GM23338 (cell line): ENCODE measurements around the gene SKP2. TPM values are rescaled to one million over a fixed set of nuclear protein-coding genes. Genes with fewer than 3 reads are reported as not detected.

Experiments used
- ATAC-seq: fragments of 200-7000 bp; cut with Tn5 transposase; 3 replicates; pipeline ENCODE4 v1.9.1; 2020
- DNase-seq: peaks from one replicate; pipeline ENCODE4 v3.0.0-alpha.2; 2015; ENCODE audit warnings: low spot score
- H2AFZ ChIP-seq: fragments of 200-600 bp; sonication (generic); 2 replicates; pipeline ENCODE4 v1.8.0; 2016; ENCODE audit warnings: antibody characterized with exemption, mild to moderate bottlenecking, moderate library complexity
- H3F3A ChIP-seq: fragments of 200-600 bp; sonication (generic); replicated peaks from 2 replicates; pipeline ENCODE4 v1.8.0; 2017; ENCODE audit warnings: antibody characterized with exemption, mixed run types, low read depth
- H3K27ac ChIP-seq: fragments of 200-600 bp; sonication (generic); 2 replicates; pipeline ENCODE4 v1.6.1; 2016; ENCODE audit warnings: low read depth
- H3K27me3 ChIP-seq: fragments of 200-600 bp; sonication (generic); 2 replicates; pipeline ENCODE4 v1.8.0; 2016; ENCODE audit warnings: mild to moderate bottlenecking, mixed run types, moderate library complexity; ENCODE audit not compliant: insufficient read depth
- H3K36me3 ChIP-seq: fragments of 200-600 bp; sonication (generic); 2 replicates; pipeline ENCODE4 v1.8.0; 2016; ENCODE audit warnings: mild to moderate bottlenecking; ENCODE audit not compliant: insufficient read depth
- H3K4me1 ChIP-seq: fragments of 200-600 bp; sonication (generic); 2 replicates; pipeline ENCODE4 v1.8.0; 2016; ENCODE audit warnings: mild to moderate bottlenecking, moderate library complexity; ENCODE audit not compliant: insufficient read depth
- H3K4me2 ChIP-seq: fragments of 200-600 bp; sonication (generic); 2 replicates; pipeline ENCODE4 v1.7.1; 2017; ENCODE audit warnings: mixed run types
- H3K4me3 ChIP-seq: fragments of 200-600 bp; sonication (generic); 2 replicates; pipeline ENCODE4 v1.6.1; 2016; ENCODE audit warnings: mixed run types
- H3K79me2 ChIP-seq: fragments of 200-600 bp; sonication (generic); replicated peaks from 2 replicates; pipeline ENCODE4 v1.8.0; 2017; ENCODE audit warnings: mild to moderate bottlenecking; ENCODE audit not compliant: insufficient read depth
- H3K9me2 ChIP-seq: fragments of 200-600 bp; sonication (generic); 2 replicates; pipeline ENCODE4 v1.8.0; 2017; ENCODE audit not compliant: insufficient read depth
- H4K20me1 ChIP-seq: fragments of 200-600 bp; sonication (generic); replicated peaks from 2 replicates; pipeline ENCODE4 v1.8.0; 2017; ENCODE audit warnings: mild to moderate bottlenecking; ENCODE audit not compliant: insufficient read depth
- H3K27ac Mint-ChIP-seq: 2 replicates; pipeline ENCODE4 v1.8.0; 2020; ENCODE audit warnings: inconsistent platforms, mild to moderate bottlenecking, moderate library complexity, mixed read lengths
- H3K27me3 Mint-ChIP-seq: 3 replicates; pipeline ENCODE4 v1.8.0; 2022; ENCODE audit warnings: low read depth, mild to moderate bottlenecking, moderate library complexity, mixed read lengths, inconsistent platforms; ENCODE audit not compliant: insufficient read depth, poor library complexity
- H3K36me3 Mint-ChIP-seq: 3 replicates; pipeline ENCODE4 v1.8.0; 2021; ENCODE audit warnings: low read depth, mild to moderate bottlenecking, inconsistent platforms, moderate library complexity, mixed read lengths
- H3K4me1 Mint-ChIP-seq: 3 replicates; pipeline ENCODE4 v1.8.0; 2020; ENCODE audit warnings: mild to moderate bottlenecking, inconsistent platforms, mixed read lengths
- H3K4me3 Mint-ChIP-seq: 3 replicates; pipeline ENCODE4 v1.8.0; 2021; ENCODE audit warnings: moderate library complexity, mild to moderate bottlenecking, inconsistent platforms, mixed read lengths
- H3K9me3 Mint-ChIP-seq: 3 replicates; pipeline ENCODE4 v1.8.0; 2020; ENCODE audit warnings: moderate library complexity, mild to moderate bottlenecking, inconsistent platforms, mixed read lengths
- CTCF ChIP-seq, 2 experiments: fragments of 200-600 bp in 1 of 2; sonication (generic) in 1 of 2; conservative IDR thresholded peaks; 2 replicates each; pipeline versions ENCODE4 v1.5.1 to v1.6.1; 2016 to 2017; ENCODE audit warnings: antibody characterized with exemption in 2 of 2, low read depth in 2 of 2, mild to moderate bottlenecking in 2 of 2, moderate library complexity in 1 of 2
- EZH2 ChIP-seq: fragments of 200-600 bp; sonication (generic); IDR thresholded peaks from one replicate; pipeline ENCODE4 v1.8.0; 2017; ENCODE audit warnings: antibody characterized with exemption, mild to moderate bottlenecking, low read depth; ENCODE audit not compliant: unreplicated experiment
- JUNB ChIP-seq: IDR thresholded peaks from one replicate; pipeline ENCODE4 v1.6.1; 2016; ENCODE audit warnings: antibody characterized with exemption; ENCODE audit not compliant: unreplicated experiment
- POLR2AphosphoS5 ChIP-seq: IDR thresholded peaks from 2 replicates; pipeline ENCODE4 v1.6.1; 2016; ENCODE audit warnings: antibody characterized with exemption, low read depth
- ZNF114 ChIP-seq: fragments of 250-450 bp; sonication (Bioruptor Pico); IDR thresholded peaks from 2 replicates; pipeline ENCODE4 v1.5.0; 2020; ENCODE audit warnings: mild to moderate bottlenecking, moderate library complexity
- ZNF331 ChIP-seq: fragments of 250-450 bp; sonication (Bioruptor Pico); IDR thresholded peaks from 2 replicates; pipeline ENCODE4 v1.5.0; 2020; ENCODE audit warnings: low read depth, mild to moderate bottlenecking, moderate library complexity
- polyA plus RNA-seq: library from polyadenylated mRNA; unstranded; fragments of >200 nt; fragmentation: Nextera tagmentation; extraction: Ambion mirVana; gene quantifications from 2 replicates; pipeline ENCODE4 v1.2.1, GENCODE V29; 2016
- total RNA-seq: library from RNA; depleted of rRNA; stranded (reverse); fragments of >200 nt; shearing (Covaris generic); gene quantifications from 2 replicates; pipeline ENCODE4 v1.2.3, GENCODE V29; 2014
- TF ChIP-seq, protein P1 (sequence below): IDR thresholded peaks from one replicate; pipeline ENCODE4 v1.6.1; 2018; ENCODE audit warnings: antibody characterized with exemption; ENCODE audit not compliant: unreplicated experiment
- TF ChIP-seq, protein P2 (sequence below): IDR thresholded peaks from 2 replicates; pipeline ENCODE4 v1.6.1; 2016; ENCODE audit warnings: antibody characterized with exemption
- TF ChIP-seq, protein P3 (sequence below): fragments of 250-450 bp; sonication (Bioruptor Pico); IDR thresholded peaks from 2 replicates; pipeline ENCODE4 v1.5.0; 2020; ENCODE audit warnings: mild to moderate bottlenecking, moderate library complexity

SKP2 gene
- total and polyA plus RNA-seq, 2 experiments from 2014 or later, result 66.6 to 75.6 TPM

GRCh38 chr5:36177154-36177553 is 25.2 kb downstream of the SKP2 start:
- H3K9me3 Mint-ChIP-seq, result no peaks in the 10 kb centered on the region
- peaks cover 81% of the 10 kb centered on the region for H3K36me3 Mint-ChIP-seq
- no peaks in the 10 kb centered on the region for H3K4me1 ChIP-seq
- no peaks in the 10 kb centered on the region for H3K27me3 Mint-ChIP-seq
- H3K36me3 ChIP-seq, result peaks cover 52% of the 10 kb centered on the region
- no peak overlapping the region for H3K27ac Mint-ChIP-seq
- H3K4me1 Mint-ChIP-seq, result no peaks in the 10 kb centered on the region
- TF ChIP-seq POLR2AphosphoS5, result no peak
- no peak for TF ChIP-seq ZNF331 (CRISPR knock-in tag)
- no peak for TF ChIP-seq ZNF114 (CRISPR knock-in tag)
- no peak for TF ChIP-seq EZH2
- no peak for TF ChIP-seq CTCF (conservative IDR thresholded peaks at IDR 0.05; ENCODE audit: low read depth in 2 of 2)
- TF ChIP-seq, protein P1, sequence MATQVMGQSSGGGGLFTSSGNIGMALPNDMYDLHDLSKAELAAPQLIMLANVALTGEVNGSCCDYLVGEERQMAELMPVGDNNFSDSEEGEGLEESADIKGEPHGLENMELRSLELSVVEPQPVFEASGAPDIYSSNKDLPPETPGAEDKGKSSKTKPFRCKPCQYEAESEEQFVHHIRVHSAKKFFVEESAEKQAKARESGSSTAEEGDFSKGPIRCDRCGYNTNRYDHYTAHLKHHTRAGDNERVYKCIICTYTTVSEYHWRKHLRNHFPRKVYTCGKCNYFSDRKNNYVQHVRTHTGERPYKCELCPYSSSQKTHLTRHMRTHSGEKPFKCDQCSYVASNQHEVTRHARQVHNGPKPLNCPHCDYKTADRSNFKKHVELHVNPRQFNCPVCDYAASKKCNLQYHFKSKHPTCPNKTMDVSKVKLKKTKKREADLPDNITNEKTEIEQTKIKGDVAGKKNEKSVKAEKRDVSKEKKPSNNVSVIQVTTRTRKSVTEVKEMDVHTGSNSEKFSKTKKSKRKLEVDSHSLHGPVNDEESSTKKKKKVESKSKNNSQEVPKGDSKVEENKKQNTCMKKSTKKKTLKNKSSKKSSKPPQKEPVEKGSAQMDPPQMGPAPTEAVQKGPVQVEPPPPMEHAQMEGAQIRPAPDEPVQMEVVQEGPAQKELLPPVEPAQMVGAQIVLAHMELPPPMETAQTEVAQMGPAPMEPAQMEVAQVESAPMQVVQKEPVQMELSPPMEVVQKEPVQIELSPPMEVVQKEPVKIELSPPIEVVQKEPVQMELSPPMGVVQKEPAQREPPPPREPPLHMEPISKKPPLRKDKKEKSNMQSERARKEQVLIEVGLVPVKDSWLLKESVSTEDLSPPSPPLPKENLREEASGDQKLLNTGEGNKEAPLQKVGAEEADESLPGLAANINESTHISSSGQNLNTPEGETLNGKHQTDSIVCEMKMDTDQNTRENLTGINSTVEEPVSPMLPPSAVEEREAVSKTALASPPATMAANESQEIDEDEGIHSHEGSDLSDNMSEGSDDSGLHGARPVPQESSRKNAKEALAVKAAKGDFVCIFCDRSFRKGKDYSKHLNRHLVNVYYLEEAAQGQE, result no peak
- TF ChIP-seq, protein P2, sequence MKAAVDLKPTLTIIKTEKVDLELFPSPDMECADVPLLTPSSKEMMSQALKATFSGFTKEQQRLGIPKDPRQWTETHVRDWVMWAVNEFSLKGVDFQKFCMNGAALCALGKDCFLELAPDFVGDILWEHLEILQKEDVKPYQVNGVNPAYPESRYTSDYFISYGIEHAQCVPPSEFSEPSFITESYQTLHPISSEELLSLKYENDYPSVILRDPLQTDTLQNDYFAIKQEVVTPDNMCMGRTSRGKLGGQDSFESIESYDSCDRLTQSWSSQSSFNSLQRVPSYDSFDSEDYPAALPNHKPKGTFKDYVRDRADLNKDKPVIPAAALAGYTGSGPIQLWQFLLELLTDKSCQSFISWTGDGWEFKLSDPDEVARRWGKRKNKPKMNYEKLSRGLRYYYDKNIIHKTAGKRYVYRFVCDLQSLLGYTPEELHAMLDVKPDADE, result no peak
- TF ChIP-seq, protein P3, sequence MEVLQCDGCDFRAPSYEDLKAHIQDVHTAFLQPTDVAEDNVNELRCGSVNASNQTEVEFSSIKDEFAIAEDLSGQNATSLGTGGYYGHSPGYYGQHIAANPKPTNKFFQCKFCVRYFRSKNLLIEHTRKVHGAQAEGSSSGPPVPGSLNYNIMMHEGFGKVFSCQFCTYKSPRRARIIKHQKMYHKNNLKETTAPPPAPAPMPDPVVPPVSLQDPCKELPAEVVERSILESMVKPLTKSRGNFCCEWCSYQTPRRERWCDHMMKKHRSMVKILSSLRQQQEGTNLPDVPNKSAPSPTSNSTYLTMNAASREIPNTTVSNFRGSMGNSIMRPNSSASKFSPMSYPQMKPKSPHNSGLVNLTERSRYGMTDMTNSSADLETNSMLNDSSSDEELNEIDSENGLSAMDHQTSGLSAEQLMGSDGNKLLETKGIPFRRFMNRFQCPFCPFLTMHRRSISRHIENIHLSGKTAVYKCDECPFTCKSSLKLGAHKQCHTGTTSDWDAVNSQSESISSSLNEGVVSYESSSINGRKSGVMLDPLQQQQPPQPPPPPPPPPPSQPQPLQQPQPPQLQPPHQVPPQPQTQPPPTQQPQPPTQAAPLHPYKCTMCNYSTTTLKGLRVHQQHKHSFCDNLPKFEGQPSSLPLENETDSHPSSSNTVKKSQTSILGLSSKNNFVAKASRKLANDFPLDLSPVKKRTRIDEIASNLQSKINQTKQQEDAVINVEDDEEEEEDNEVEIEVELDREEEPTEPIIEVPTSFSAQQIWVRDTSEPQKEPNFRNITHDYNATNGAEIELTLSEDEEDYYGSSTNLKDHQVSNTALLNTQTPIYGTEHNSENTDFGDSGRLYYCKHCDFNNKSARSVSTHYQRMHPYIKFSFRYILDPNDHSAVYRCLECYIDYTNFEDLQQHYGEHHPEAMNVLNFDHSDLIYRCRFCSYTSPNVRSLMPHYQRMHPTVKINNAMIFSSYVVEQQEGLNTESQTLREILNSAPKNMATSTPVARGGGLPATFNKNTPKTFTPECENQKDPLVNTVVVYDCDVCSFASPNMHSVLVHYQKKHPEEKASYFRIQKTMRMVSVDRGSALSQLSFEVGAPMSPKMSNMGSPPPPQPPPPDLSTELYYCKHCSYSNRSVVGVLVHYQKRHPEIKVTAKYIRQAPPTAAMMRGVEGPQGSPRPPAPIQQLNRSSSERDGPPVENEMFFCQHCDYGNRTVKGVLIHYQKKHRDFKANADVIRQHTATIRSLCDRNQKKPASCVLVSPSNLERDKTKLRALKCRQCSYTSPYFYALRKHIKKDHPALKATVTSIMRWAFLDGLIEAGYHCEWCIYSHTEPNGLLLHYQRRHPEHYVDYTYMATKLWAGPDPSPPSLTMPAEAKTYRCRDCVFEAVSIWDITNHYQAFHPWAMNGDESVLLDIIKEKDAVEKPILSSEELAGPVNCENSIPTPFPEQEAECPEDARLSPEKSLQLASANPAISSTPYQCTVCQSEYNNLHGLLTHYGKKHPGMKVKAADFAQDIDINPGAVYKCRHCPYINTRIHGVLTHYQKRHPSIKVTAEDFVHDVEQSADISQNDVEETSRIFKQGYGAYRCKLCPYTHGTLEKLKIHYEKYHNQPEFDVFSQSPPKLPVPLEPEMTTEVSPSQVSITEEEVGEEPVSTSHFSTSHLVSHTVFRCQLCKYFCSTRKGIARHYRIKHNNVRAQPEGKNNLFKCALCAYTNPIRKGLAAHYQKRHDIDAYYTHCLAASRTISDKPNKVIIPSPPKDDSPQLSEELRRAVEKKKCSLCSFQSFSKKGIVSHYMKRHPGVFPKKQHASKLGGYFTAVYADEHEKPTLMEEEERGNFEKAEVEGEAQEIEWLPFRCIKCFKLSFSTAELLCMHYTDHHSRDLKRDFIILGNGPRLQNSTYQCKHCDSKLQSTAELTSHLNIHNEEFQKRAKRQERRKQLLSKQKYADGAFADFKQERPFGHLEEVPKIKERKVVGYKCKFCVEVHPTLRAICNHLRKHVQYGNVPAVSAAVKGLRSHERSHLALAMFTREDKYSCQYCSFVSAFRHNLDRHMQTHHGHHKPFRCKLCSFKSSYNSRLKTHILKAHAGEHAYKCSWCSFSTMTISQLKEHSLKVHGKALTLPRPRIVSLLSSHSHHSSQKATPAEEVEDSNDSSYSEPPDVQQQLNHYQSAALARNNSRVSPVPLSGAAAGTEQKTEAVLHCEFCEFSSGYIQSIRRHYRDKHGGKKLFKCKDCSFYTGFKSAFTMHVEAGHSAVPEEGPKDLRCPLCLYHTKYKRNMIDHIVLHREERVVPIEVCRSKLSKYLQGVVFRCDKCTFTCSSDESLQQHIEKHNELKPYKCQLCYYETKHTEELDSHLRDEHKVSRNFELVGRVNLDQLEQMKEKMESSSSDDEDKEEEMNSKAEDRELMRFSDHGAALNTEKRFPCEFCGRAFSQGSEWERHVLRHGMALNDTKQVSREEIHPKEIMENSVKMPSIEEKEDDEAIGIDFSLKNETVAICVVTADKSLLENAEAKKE (CRISPR knock-in tag), result no peak
- no peak for TF ChIP-seq JUNB
- no peak for ATAC-seq
- H3F3A ChIP-seq, result no peaks in the 10 kb centered on the region
- no peak overlapping the region for H3K4me2 ChIP-seq
- H4K20me1 ChIP-seq, result no peaks in the 10 kb centered on the region
- no peaks in the 10 kb centered on the region for H3K79me2 ChIP-seq
- H3K4me3 ChIP-seq, result no peak overlapping the region
- H2AFZ ChIP-seq, result no peak overlapping the region
- DNase-seq, result no peak
- no peak overlapping the region for H3K4me3 Mint-ChIP-seq
- H3K27me3 ChIP-seq, result no peaks in the 10 kb centered on the region
- no peak overlapping the region for H3K27ac ChIP-seq
- no peaks in the 10 kb centered on the region for H3K9me2 ChIP-seq
